B cell (primary cell): Measurements from ENCODE around the gene CCL28. TPM values are rescaled to one million over a fixed set of nuclear protein-coding genes. Genes with fewer than 3 reads are reported as not detected.

Source experiments
- ATAC-seq: fragments of 200-7000 bp; cut with Tn5 transposase; one replicate; pipeline ENCODE4 v1.10.0; 2021; ENCODE audit warnings: low read depth, mild to moderate bottlenecking, moderate number of reproducible peaks, moderate library complexity
- CTCF ChIA-PET: fragments of 350-600 bp; sonication (Branson Sonifier 250); formaldehyde crosslinking; loops from one replicate; lab custom pipeline; 2021; ENCODE audit warnings: antibody characterized with exemption, inconsistent platforms; lab: Charles Lee
- POLR2A ChIA-PET: fragments of 350-600 bp; sonication (Branson Sonifier 250); formaldehyde crosslinking; loops from one replicate; lab custom pipeline; 2021; ENCODE audit warnings: antibody characterized with exemption; lab: Charles Lee
- DNase-seq: peaks from one replicate; pipeline ENCODE4 v3.0.0; 2013
- H2AFZ ChIP-seq: 2 replicates; pipeline ENCODE4 v1.6.1; 2012; ENCODE audit warnings: mild to moderate bottlenecking, low read depth, low read length; ENCODE audit not compliant: insufficient read depth, poor library complexity, severe bottlenecking
- H3K27ac ChIP-seq, 2 donors: 1 replicate in 1 of 2; 2 replicates in 1 of 2; pipeline ENCODE4 v1.5.1; 2012 to 2013; ENCODE audit warnings: low read length in 2 of 2, mild to moderate bottlenecking in 2 of 2, moderate library complexity in 1 of 2
- H3K27me3 ChIP-seq, 4 experiments: fragments of 200-600 bp in 1 of 4; sonication (generic) in 1 of 4; replicated peaks in 1 of 4; 1 replicate in 2 of 4; 2 replicates in 2 of 4; pipeline versions ENCODE4 v1.6.1 to v1.7.0; 2013 to 2016; ENCODE audit warnings: low read length in 3 of 4, mild to moderate bottlenecking in 2 of 4, mixed read lengths in 1 of 4, moderate library complexity in 1 of 4; ENCODE audit not compliant: insufficient read depth in 4 of 4, control insufficient read depth in 3 of 4; ENCODE audit errors: control extremely low read depth in 1 of 4
- H3K36me3 ChIP-seq, 2 experiments: replicated peaks in 1 of 2; 1 replicate in 1 of 2; 2 replicates in 1 of 2; pipeline versions ENCODE4 v1.6.1 to v1.7.1; 2013; ENCODE audit warnings: low read length in 1 of 2; ENCODE audit not compliant: insufficient read depth in 2 of 2, control insufficient read depth in 1 of 2; ENCODE audit errors: control extremely low read depth in 1 of 2, extremely low read depth in 1 of 2
- H3K4me1 ChIP-seq, 2 donors: fragments of 200-600 bp in 1 of 2; sonication (generic) in 1 of 2; 1 replicate in 1 of 2; 2 replicates in 1 of 2; pipeline versions ENCODE4 v1.5.1 to v1.6.1; 2013 to 2017; ENCODE audit warnings: low read length in 2 of 2; ENCODE audit not compliant: control insufficient read depth in 2 of 2, insufficient read depth in 2 of 2
- H3K4me2 ChIP-seq: replicated peaks from 2 replicates; pipeline ENCODE3; 2012; ENCODE audit warnings: mild to moderate bottlenecking, low read depth, low read length; ENCODE audit not compliant: poor library complexity, severe bottlenecking
- H3K4me3 ChIP-seq, 5 experiments: fragments of 200-600 bp in 1 of 5; sonication (generic) in 1 of 5; 1 replicate in 3 of 5; 2 replicates in 2 of 5; pipeline versions ENCODE4 v1.5.1 to v1.7.0; 2011 to 2016; ENCODE audit warnings: low read length in 4 of 5, mild to moderate bottlenecking in 4 of 5, low read depth in 2 of 5, control low read depth in 1 of 5, moderate library complexity in 1 of 5; ENCODE audit not compliant: insufficient read depth in 1 of 5; ENCODE audit errors: control extremely low read depth in 1 of 5, extremely low read depth in 1 of 5
- H3K79me2 ChIP-seq: fragments of 200-600 bp; sonication (generic); one replicate; pipeline ENCODE4 v1.6.0; 2016; ENCODE audit warnings: low read length; ENCODE audit not compliant: control insufficient read depth, insufficient read depth
- H3K9ac ChIP-seq: fragments of 200-600 bp; sonication (generic); 2 replicates; pipeline ENCODE4 v1.6.1; 2017; ENCODE audit warnings: mild to moderate bottlenecking, low read length, moderate library complexity
- H3K9me3 ChIP-seq, 3 donors: one replicate each; pipeline versions ENCODE4 v1.6.1 to v1.7.1; 2013; ENCODE audit warnings: low read length in 2 of 3; ENCODE audit not compliant: control insufficient read depth in 2 of 3, insufficient read depth in 1 of 3; ENCODE audit errors: control extremely low read depth in 1 of 3
- H4K20me1 ChIP-seq: 2 replicates; pipeline ENCODE4 v1.6.0; 2012; ENCODE audit warnings: mild to moderate bottlenecking, low read length; ENCODE audit not compliant: insufficient read depth, control insufficient read depth, poor library complexity, severe bottlenecking
- H3K27ac Mint-ChIP-seq: one replicate; pipeline ENCODE4 v1.8.0; 2021; ENCODE audit warnings: mixed read lengths
- H3K27me3 Mint-ChIP-seq: one replicate; pipeline ENCODE4 v1.8.0; 2021; ENCODE audit warnings: mixed read lengths
- H3K4me1 Mint-ChIP-seq: one replicate; pipeline ENCODE4 v1.8.0; 2021; ENCODE audit warnings: mixed read lengths
- H3K4me3 Mint-ChIP-seq: one replicate; pipeline ENCODE4 v1.8.0; 2021; ENCODE audit warnings: mixed read lengths
- H3K9me3 Mint-ChIP-seq: one replicate; pipeline ENCODE4 v1.8.0; 2022; ENCODE audit warnings: mixed read lengths; ENCODE audit not compliant: insufficient read depth
- CTCF ChIP-seq: fragments of 200-600 bp; IDR thresholded peaks from one replicate; pipeline ENCODE4 v1.8.0; 2022; ENCODE audit warnings: antibody characterized with exemption, mild to moderate bottlenecking
- EZH2 ChIP-seq: IDR thresholded peaks from 2 replicates; pipeline ENCODE4 v1.6.1; 2012; ENCODE audit warnings: borderline replicate concordance, low read depth, mild to moderate bottlenecking, moderate library complexity, low read length; ENCODE audit not compliant: insufficient read depth, poor library complexity, severe bottlenecking
- WGBS: methylation state at CpG from one replicate; pipeline ENCODE4 v1.1.5; 2013; ENCODE audit warnings: missing lambda C conversion rate; ENCODE audit not compliant: insufficient coverage; 5-methylcytosine and 5-hydroxymethylcytosine counted together
- intact Hi-C: fragments of 100-400 bp; cut with micrococcal nuclease; formaldehyde crosslinking; loops from one replicate; pipeline ENCODE4 v1.10.0; 2022
- polyA plus RNA-seq: library from polyadenylated mRNA; depleted of rRNA; stranded (reverse); fragments of >200 nt; gene quantifications from 2 replicates; pipeline ENCODE4 v1.2.3, GENCODE V29; 2012
- total RNA-seq, 2 donors: library from RNA; stranded (reverse); fragments of 120-200 nt in 1 of 2; gene quantifications; 1 replicate in 1 of 2; 2 replicates in 1 of 2; pipeline versions ENCODE4 v1.2.3 to v1.2.4, GENCODE V29; 2013 to 2022

The CCL28 gene
- total and polyA plus RNA-seq, 2 donors (not counting 1 experiment from before 2014, with no cell fraction given) = 18.6 to 18.7 TPM

- H3K9me3 Mint-ChIP-seq = no peaks in the 10 kb centered on the region
- no peak overlapping the region for H2AFZ ChIP-seq
Measured at GRCh38 chr5:43386960-43387362, 25.2 kb downstream of the CCL28 start.

GRCh38 chr5:43376496-43377140, 35.6 kb downstream of the CCL28 start:
- H3K9me3 ChIP-seq = no peaks in the 10 kb centered on the region
- Mint-ChIP-seq H3K4me3 (no peak overlapping the region), H3K27ac (no peak overlapping the region), H3K9me3 (no peaks in the 10 kb centered on the region), H3K4me1 (no peaks in the 10 kb centered on the region), H3K27me3 (no peaks in the 10 kb centered on the region)
- intact Hi-C loops = no loop called here
- ATAC-seq (no peak), DNase-seq (no peak)
- H3K9ac ChIP-seq = no peak overlapping the region
- TF ChIP-seq EZH2 = no peak
- TF ChIP-seq CTCF = no peak
- H3K4me2 ChIP-seq = no peak overlapping the region
- H3K27ac ChIP-seq = no peak overlapping the region
- H4K20me1 ChIP-seq = no peaks in the 10 kb centered on the region
- no CpG with 5 or more reads among the region's 1 CpG for WGBS
- no peaks in the 10 kb centered on the region for H3K79me2 ChIP-seq
- POLR2A ChIA-PET = interaction anchor here (0.6 kb wide), 1 partner anchor 12 kb away, joined by 9 read pairs; no protein-coding TSS in a partner anchor
- no peaks in the 10 kb centered on the region for H3K4me1 ChIP-seq
- H3K27me3 ChIP-seq = no peaks in the 10 kb centered on the region
- CTCF ChIA-PET = no interaction called here
- H3K4me3 ChIP-seq = no peak overlapping the region
- peaks cover 0 to 17% of the 10 kb centered on the region in 2 experiments for H3K36me3 ChIP-seq
- no peak overlapping the region for H2AFZ ChIP-seq

More at GRCh38 chr5:43386960-43387362, 25.2 kb downstream of the CCL28 start:
- H3K27me3 Mint-ChIP-seq = no peaks in the 10 kb centered on the region
- DNase-seq (no peak), ATAC-seq (no peak)
- WGBS = 100% methylated on average over 1 of the region's 3 CpGs
- Histone ChIP-seq H3K79me2 (peaks cover 8% of the 10 kb centered on the region), H4K20me1 (no peaks in the 10 kb centered on the region), H3K27ac (no peak overlapping the region), H3K27me3 (no peaks in the 10 kb centered on the region), H3K4me2 (no peak overlapping the region), H3K9me3 (no peaks in the 10 kb centered on the region), H3K4me3 (no peak overlapping the region), H3K9ac (no peak overlapping the region), H3K36me3 (peaks cover 0 to 26% of the 10 kb centered on the region in 2 experiments), H3K4me1 (no peaks in the 10 kb centered on the region)
- H3K27ac Mint-ChIP-seq = no peak overlapping the region
- POLR2A ChIA-PET = no interaction called here
- no peak for TF ChIP-seq EZH2
- H3K4me3 Mint-ChIP-seq = no peak overlapping the region
- intact Hi-C loops = no loop called here
- CTCF ChIA-PET = interaction anchor here (1.0 to 4.0 kb wide), 2 partner anchors 97 to 280 kb away, joined by 5 to 21 read pairs; partner anchors contain the start of gene TMEM267
- H3K4me1 Mint-ChIP-seq = peaks cover 17% of the 10 kb centered on the region
